ENCODE measurements around the gene RNF150. TPM values are rescaled to one million over a fixed set of nuclear protein-coding genes. Genes with fewer than 3 reads are reported as not detected.

RNF150 gene
- total RNA-seq, 2 donors from 2014 or later = 2.3 to 4.6 TPM

Other genes with a start within 250 kb of the RNF150 start
- 10 to 100 TPM; 16.9 to 19.8 TPM for gene ZNF330, start 87.4 kb upstream of the RNF150 start, total RNA-seq

Measured in body of pancreas (tissue), 2 donors.